CD14-positive monocyte (primary cell): ENCODE measurements around the gene EPHA8. TPM values are rescaled to one million over a fixed set of nuclear protein-coding genes. Genes with fewer than 3 reads are reported as not detected.

Source experiments
- DNase-seq, 3 donors: peaks; one replicate each; pipeline ENCODE4 v3.0.0-alpha.2; 2011 to 2022
- H2AFZ ChIP-seq: 2 replicates; pipeline ENCODE4 v1.6.0; 2012; ENCODE audit warnings: mild to moderate bottlenecking, low read depth, low read length, inconsistent platforms; ENCODE audit not compliant: insufficient read depth, poor library complexity, severe bottlenecking
- H3K27ac ChIP-seq, 2 donors: 1 replicate in 1 of 2; 2 replicates in 1 of 2; pipeline ENCODE4 v1.5.1; 2012 to 2013; ENCODE audit warnings: low read length in 2 of 2, control low read depth in 1 of 2, inconsistent platforms in 1 of 2, low read depth in 1 of 2, mild to moderate bottlenecking in 1 of 2
- H3K27me3 ChIP-seq, 2 donors: one replicate each; pipeline versions ENCODE4 v1.6.0 to v1.6.1; 2011 to 2013; ENCODE audit warnings: low read length in 2 of 2; ENCODE audit not compliant: control insufficient read depth in 2 of 2, insufficient read depth in 2 of 2
- H3K36me3 ChIP-seq, 2 donors: replicated peaks in 1 of 2; 1 replicate in 1 of 2; 2 replicates in 1 of 2; pipeline versions ENCODE4 v1.5.1 to v1.6.1; 2012 to 2013; ENCODE audit warnings: low read length in 2 of 2, control low read depth in 1 of 2, inconsistent platforms in 1 of 2, mild to moderate bottlenecking in 1 of 2; ENCODE audit not compliant: insufficient read depth in 2 of 2, control insufficient read depth in 1 of 2
- H3K4me1 ChIP-seq, 2 donors: 1 replicate in 1 of 2; 2 replicates in 1 of 2; pipeline versions ENCODE4 v1.5.1 to v1.6.1; 2012 to 2013; ENCODE audit warnings: low read length in 2 of 2, control low read depth in 1 of 2, inconsistent platforms in 1 of 2, mild to moderate bottlenecking in 1 of 2, moderate library complexity in 1 of 2; ENCODE audit not compliant: insufficient read depth in 2 of 2, control insufficient read depth in 1 of 2
- H3K4me2 ChIP-seq: replicated peaks from 2 replicates; pipeline ENCODE3; 2012; ENCODE audit warnings: low read length, moderate library complexity, mild to moderate bottlenecking; ENCODE audit not compliant: poor library complexity, severe bottlenecking; ENCODE audit errors: extremely low read depth
- H3K4me3 ChIP-seq, 3 experiments: fragments of 200-600 bp in 1 of 3; sonication (generic) in 1 of 3; replicated peaks in 1 of 3; 1 replicate in 2 of 3; 2 replicates in 1 of 3; pipeline ENCODE4 v1.5.1; 2011 to 2013; ENCODE audit warnings: low read length in 3 of 3, mild to moderate bottlenecking in 3 of 3, control low read depth in 2 of 3, low read depth in 2 of 3, inconsistent platforms in 1 of 3, moderate library complexity in 1 of 3
- H3K79me2 ChIP-seq: 2 replicates; pipeline ENCODE4 v1.6.0; 2012; ENCODE audit warnings: mild to moderate bottlenecking, control low read depth, inconsistent platforms, low read length, moderate library complexity; ENCODE audit not compliant: insufficient read depth
- H3K9ac ChIP-seq: 2 replicates; pipeline ENCODE4 v1.6.0; 2017; ENCODE audit warnings: low read length, mild to moderate bottlenecking; ENCODE audit not compliant: insufficient read depth, poor library complexity, severe bottlenecking
- H3K9me3 ChIP-seq, 2 donors: replicated peaks in 1 of 2; 1 replicate in 1 of 2; 2 replicates in 1 of 2; pipeline versions ENCODE4 v1.5.1 to v1.6.1; 2012 to 2013; ENCODE audit warnings: low read length in 2 of 2, control low read depth in 1 of 2; ENCODE audit not compliant: control insufficient read depth in 1 of 2, insufficient read depth in 1 of 2
- H4K20me1 ChIP-seq: 2 replicates; pipeline ENCODE4 v1.6.0; 2012; ENCODE audit warnings: mild to moderate bottlenecking, low read length, control low read depth, moderate library complexity; ENCODE audit not compliant: insufficient read depth
- H3K27ac Mint-ChIP-seq, 7 donors: one replicate each; pipeline ENCODE4 v1.8.0; 2020; ENCODE audit warnings: mild to moderate bottlenecking in 7 of 7, mixed read lengths in 7 of 7, moderate library complexity in 6 of 7, inconsistent platforms in 2 of 7
- H3K27me3 Mint-ChIP-seq, 3 donors: one replicate each; pipeline ENCODE4 v1.8.0; 2021 to 2022; ENCODE audit warnings: low read depth in 3 of 3, mild to moderate bottlenecking in 3 of 3, mixed read lengths in 3 of 3, moderate library complexity in 3 of 3, inconsistent platforms in 1 of 3
- H3K36me3 Mint-ChIP-seq, 2 donors: one replicate each; pipeline ENCODE4 v1.8.0; 2020; ENCODE audit warnings: mixed read lengths in 2 of 2, inconsistent platforms in 1 of 2, mild to moderate bottlenecking in 1 of 2
- H3K4me1 Mint-ChIP-seq: one replicate; pipeline ENCODE4 v1.8.0; 2020; ENCODE audit warnings: mild to moderate bottlenecking, mixed read lengths
- H3K4me3 Mint-ChIP-seq, 2 donors: one replicate each; pipeline ENCODE4 v1.8.0; 2020; ENCODE audit warnings: mild to moderate bottlenecking in 2 of 2, mixed read lengths in 2 of 2, moderate library complexity in 1 of 2
- H3K9me3 Mint-ChIP-seq, 7 donors: one replicate each; pipeline ENCODE4 v1.8.0; 2020 to 2022; ENCODE audit warnings: mixed read lengths in 7 of 7, mild to moderate bottlenecking in 6 of 7, moderate library complexity in 6 of 7, inconsistent platforms in 2 of 7
- CTCF ChIP-seq: fragments of 200-600 bp; IDR thresholded peaks from one replicate; pipeline ENCODE4 v1.8.0; 2022; ENCODE audit warnings: antibody characterized with exemption, mild to moderate bottlenecking
- WGBS: methylation state at CpG from one replicate; pipeline ENCODE4 v1.1.5; 2013; ENCODE audit warnings: missing lambda C conversion rate; ENCODE audit not compliant: insufficient coverage; 5-methylcytosine and 5-hydroxymethylcytosine counted together
- intact Hi-C, 2 donors: fragments of 100-400 bp; cut with micrococcal nuclease; formaldehyde crosslinking; loops; one replicate each; pipeline versions ENCODE4 v1.15.0 to v1.15.1; 2023
- polyA plus RNA-seq, 3 donors: library from polyadenylated mRNA; depleted of rRNA in 1 of 3; unstranded in 2 of 3; stranded (reverse) in 1 of 3; fragments of 300-500 nt in 2 of 3; fragments of >200 nt in 1 of 3; fragmentation: Illumina TruSeq in 2 of 3; gene quantifications; 1 replicate in 2 of 3; 2 replicates in 1 of 3; pipeline ENCODE4 v1.2.3, GENCODE V29; 2012 to 2021

Gene EPHA8
- polyA plus RNA-seq, 3 donors, result 0.04 TPM; not detected in 2

- WGBS, result 95% methylated on average over 6 of the region's 9 CpGs
- no peak for TF ChIP-seq CTCF
- Histone ChIP-seq H2AFZ (no peak overlapping the region), H3K27ac (no peak overlapping the region), H3K9me3 (no peaks in the 10 kb centered on the region), H3K4me1 (no peaks in the 10 kb centered on the region), H4K20me1 (no peaks in the 10 kb centered on the region), H3K27me3 (no peaks in the 10 kb centered on the region), H3K36me3 (peaks cover 85 to 98% of the 10 kb centered on the region in 2 donors), H3K4me3 (no peak overlapping the region), H3K4me2 (no peak overlapping the region), H3K79me2 (no peaks in the 10 kb centered on the region), H3K9ac (no peak overlapping the region)
- Mint-ChIP-seq H3K4me3 (no peak overlapping the region), H3K27me3 (no peaks in the 10 kb centered on the region), H3K27ac (no peak overlapping the region), H3K9me3 (no peaks in the 10 kb centered on the region), H3K4me1 (peaks cover 2% of the 10 kb centered on the region), H3K36me3 (peaks cover 92 to 98% of the 10 kb centered on the region in 2 donors)
- intact Hi-C loops, result no loop called here
- no peak for DNase-seq
Measured at GRCh38 chr1:22520871-22521270, 42.4 kb upstream of the EPHA8 start.

- Histone ChIP-seq H2AFZ (no peak overlapping the region), H3K27ac (no peak overlapping the region), H3K9me3 (no peaks in the 10 kb centered on the region), H4K20me1 (no peaks in the 10 kb centered on the region), H3K36me3 (peaks cover 85 to 98% of the 10 kb centered on the region in 2 donors), H3K9ac (no peak overlapping the region), H3K79me2 (no peaks in the 10 kb centered on the region), H3K27me3 (no peaks in the 10 kb centered on the region), H3K4me3 (no peak overlapping the region), H3K4me1 (no peaks in the 10 kb centered on the region), H3K4me2 (no peak overlapping the region)
- Mint-ChIP-seq H3K4me1 (peaks cover 2% of the 10 kb centered on the region), H3K9me3 (no peaks in the 10 kb centered on the region), H3K27ac (no peak overlapping the region), H3K4me3 (no peak overlapping the region), H3K27me3 (no peaks in the 10 kb centered on the region), H3K36me3 (peaks cover 92 to 98% of the 10 kb centered on the region in 2 donors)
- no peak for DNase-seq
- intact Hi-C loops, result no loop called here
- TF ChIP-seq CTCF, result no peak
- 97% methylated on average over 4 of the region's 4 CpGs for WGBS
Measured at GRCh38 chr1:22521692-22522091, 41.6 kb upstream of the EPHA8 start.
